Right ventricle myocardium superior (tissue), 1 donor: Measurements from ENCODE around the gene EMILIN2. TPM values are rescaled to one million over a fixed set of nuclear protein-coding genes. Genes with fewer than 3 reads are reported as not detected.
"Not testable (repeated sequence)": the region's sequence is repeated elsewhere in the genome, so short reads cannot be mapped to it uniquely, and the experiment has no call there.

Source experiments
- ATAC-seq: fragments of 200-7000 bp; cut with Tn5 transposase; one replicate; pipeline ENCODE4 v1.9.1; 2020; ENCODE audit warnings: mild to moderate bottlenecking; ENCODE audit not compliant: poor library complexity
- DNase-seq: peaks from one replicate; pipeline ENCODE4 v3.0.0-alpha.2; 2020
- intact Hi-C: fragments of 100-400 bp; cut with DNase I; formaldehyde crosslinking; loops from one replicate; pipeline ENCODE4 v1.11.2; 2022
- long read RNA-seq: library from polyadenylated mRNA; unstranded; transcript quantifications from one replicate; pipeline ENCODE4 v2.0.0, GENCODE V29; 2021
- total RNA-seq: library from RNA; stranded (reverse); fragmentation: NEBNext Ultra II Directional; extraction: Animal tissue kit (Norgen Biotek cat#: 25700); gene quantifications from one replicate; pipeline ENCODE4 v1.2.1, GENCODE V29; 2021
- donor health status: DM: no; HTN: yes; CAD: no; lungs with severe emphysema.

The EMILIN2 gene
- total RNA-seq, result 17.7 TPM
- long read RNA-seq, full-length matches to known transcripts, result 55 of 86 reads
- long read RNA-seq, partial matches to known transcripts, result 21 of 86 reads
- long read RNA-seq, other reads (novel, unspliced or antisense), result 10 of 86 reads

- peak; percentile 90 for DNase-seq
- intact Hi-C loops, result loop anchor here (5.0 to 10.0 kb wide), 2 partner anchors 52 to 56 kb away; no protein-coding TSS in a partner anchor
- peak; percentile 48 for ATAC-seq
These were observed at the start of gene EMILIN2 for GRCh38 chr18:2846636-2847316. Gene EMILIN2 (plus strand): TSS chr18:2847006. CDS start chr18:2847189, 183 bp downstream.

- no peak for ATAC-seq
- intact Hi-C loops, result loop anchor here (10.0 kb wide), 1 partner anchor 47 kb away; the partner anchor contains the start of gene EMILIN2
- no peak for DNase-seq
These were observed 48.9 kb upstream of the EMILIN2 start for GRCh38 chr18:2797951-2798350.

- no peak for DNase-seq
- intact Hi-C loops, result loop anchor here (10.0 kb wide), 1 partner anchor 45 kb away; the partner anchor contains the start of gene EMILIN2
- no peak for ATAC-seq
These were observed 47.4 kb upstream of the EMILIN2 start for GRCh38 chr18:2799369-2799768.

- no peak for ATAC-seq
- no peak for DNase-seq
- intact Hi-C loops, result no loop called here
These were observed 40.5 kb upstream of the EMILIN2 start for GRCh38 chr18:2805970-2806943.

- intact Hi-C loops, DNase-seq, ATAC-seq: not testable (repeated sequence)
These were observed 38.2 kb upstream of the EMILIN2 start for GRCh38 chr18:2808640-2809039.

- DNase-seq, ATAC-seq, intact Hi-C loops: not testable (repeated sequence)
These were observed 37.1 kb upstream of the EMILIN2 start for GRCh38 chr18:2809666-2810183.

GRCh38 chr18:2811416-2811815 lies 35.4 kb upstream of the EMILIN2 start:
- no peak for ATAC-seq
- no peak for DNase-seq
- intact Hi-C loops, result no loop called here

- intact Hi-C loops, result no loop called here
- DNase-seq (no peak), ATAC-seq (no peak)
These were observed 31.9 kb upstream of the EMILIN2 start for GRCh38 chr18:2814928-2815327.

GRCh38 chr18:2818281-2818680 lies 28.5 kb upstream of the EMILIN2 start:
- DNase-seq (no peak), ATAC-seq (no peak)
- intact Hi-C loops, result no loop called here

- intact Hi-C loops, result no loop called here
- ATAC-seq, result no peak
- no peak for DNase-seq
These were observed 25.1 kb upstream of the EMILIN2 start for GRCh38 chr18:2821695-2822094.

- no peak for ATAC-seq
- intact Hi-C loops, result no loop called here
These were observed 24.4 kb upstream of the EMILIN2 start for GRCh38 chr18:2822213-2822921.

GRCh38 chr18:2823202-2823601 lies 23.6 kb upstream of the EMILIN2 start:
- intact Hi-C loops, result no loop called here
- DNase-seq (no peak), ATAC-seq (no peak)

More at GRCh38 chr18:2822213-2822921, 24.4 kb upstream of the EMILIN2 start:
- DNase-seq, result no peak

GRCh38 chr18:2823966-2824365 lies 22.8 kb upstream of the EMILIN2 start:
- DNase-seq, result no peak
- intact Hi-C loops, result no loop called here
- no peak for ATAC-seq

- DNase-seq (no peak), ATAC-seq (no peak)
- intact Hi-C loops, result no loop called here
These were observed 21.9 kb upstream of the EMILIN2 start for GRCh38 chr18:2824865-2825264.

GRCh38 chr18:2825613-2826175 lies 21.1 kb upstream of the EMILIN2 start:
- DNase-seq (no peak), ATAC-seq (no peak)
- intact Hi-C loops, result no loop called here

GRCh38 chr18:2826581-2826980 lies 20.2 kb upstream of the EMILIN2 start:
- DNase-seq, result peak; percentile 56
- peak; percentile 83 for ATAC-seq
- intact Hi-C loops, result no loop called here

GRCh38 chr18:2827061-2827460 lies 19.7 kb upstream of the EMILIN2 start:
- ATAC-seq, result peak; percentile 20
- intact Hi-C loops, result no loop called here

GRCh38 chr18:2836118-2836517 lies 10.7 kb upstream of the EMILIN2 start:
- intact Hi-C loops, DNase-seq: not testable (repeated sequence)

More at GRCh38 chr18:2827061-2827460, 19.7 kb upstream of the EMILIN2 start:
- DNase-seq, result no peak

More at GRCh38 chr18:2836118-2836517, 10.7 kb upstream of the EMILIN2 start:
- ATAC-seq, result not testable (repeated sequence)
